Left ventricle myocardium inferior (tissue), 1 donor: Measurements from ENCODE around the gene CYREN. TPM values are rescaled to one million over a fixed set of nuclear protein-coding genes. Genes with fewer than 3 reads are reported as not detected.

Experiments used
- DNase-seq: peaks from one replicate; pipeline ENCODE4 v3.0.0-alpha.2; 2020
- H3K27ac ChIP-seq: fragments of 200-600 bp; replicated peaks from 2 replicates; pipeline ENCODE4 v1.8.0; 2021
- H3K27me3 ChIP-seq: fragments of 200-600 bp; 2 replicates; pipeline ENCODE4 v1.8.0; 2021; ENCODE audit warnings: low read depth
- H3K36me3 ChIP-seq: fragments of 200-600 bp; 2 replicates; pipeline ENCODE4 v1.8.0; 2021
- H3K4me1 ChIP-seq: fragments of 200-600 bp; 2 replicates; pipeline ENCODE4 v1.8.0; 2021
- H3K4me3 ChIP-seq: fragments of 200-600 bp; 2 replicates; pipeline ENCODE4 v1.8.0; 2021; ENCODE audit warnings: mild to moderate bottlenecking, moderate library complexity
- H3K9me3 ChIP-seq: fragments of 200-600 bp; replicated peaks from 2 replicates; pipeline ENCODE4 v1.8.0; 2021
- CTCF ChIP-seq: fragments of 200-600 bp; IDR thresholded peaks from 2 replicates; pipeline ENCODE4 v1.8.0; 2021; ENCODE audit warnings: antibody characterized with exemption, mild to moderate bottlenecking, borderline replicate concordance
- intact Hi-C: fragments of 100-400 bp; cut with micrococcal nuclease; formaldehyde crosslinking; loops from one replicate; pipeline ENCODE4 v1.11.0; 2022
- total RNA-seq: library from RNA; stranded (reverse); fragmentation: NEBNext Ultra II Directional; extraction: Animal tissue kit (Norgen Biotek cat#: 25700); gene quantifications from one replicate; pipeline ENCODE4 v1.2.1, GENCODE V29; 2021
- donor health status: DM: no; HTN: yes; CAD: no; lungs with severe emphysema.

The CYREN gene
- total RNA-seq, 1 donor from 2014 or later = 29.8 TPM

GRCh38 chr7:135159359-135160085 lies 11.0 kb downstream of the CYREN start:
- DNase-seq = no peak
- TF ChIP-seq CTCF = no peak
- Histone ChIP-seq H3K4me1 (peaks cover 66% of the 10 kb centered on the region), H3K4me3 (peak overlapping the region; percentile 15), H3K9me3 (peaks cover 27% of the 10 kb centered on the region), H3K27ac (peak overlapping the region; percentile 88), H3K27me3 (no peaks in the 10 kb centered on the region), H3K36me3 (peaks cover 21% of the 10 kb centered on the region)
- intact Hi-C loops = no loop called here

- peak overlapping the region; percentile 15 for H3K4me3 ChIP-seq
- peaks cover 66% of the 10 kb centered on the region for H3K4me1 ChIP-seq
- TF ChIP-seq CTCF = no peak
Measured at GRCh38 chr7:135158874-135159273, 11.6 kb downstream of the CYREN start.

GRCh38 chr7:135158141-135158655 lies 12.3 kb downstream of the CYREN start:
- intact Hi-C loops = no loop called here
- no peak for TF ChIP-seq CTCF
- peak overlapping the region; percentile 15 for H3K4me3 ChIP-seq
- H3K36me3 ChIP-seq = peaks cover 29% of the 10 kb centered on the region
- H3K4me1 ChIP-seq = peaks cover 65% of the 10 kb centered on the region
- H3K27me3 ChIP-seq = no peaks in the 10 kb centered on the region
- peak overlapping the region; percentile 88 for H3K27ac ChIP-seq
- DNase-seq = no peak
- H3K9me3 ChIP-seq = peaks cover 39% of the 10 kb centered on the region

More at GRCh38 chr7:135158874-135159273, 11.6 kb downstream of the CYREN start:
- Histone ChIP-seq H3K27ac (peak overlapping the region; percentile 88), H3K36me3 (peaks cover 23% of the 10 kb centered on the region), H3K27me3 (no peaks in the 10 kb centered on the region), H3K9me3 (peaks cover 33% of the 10 kb centered on the region)
- no peak for DNase-seq
- intact Hi-C loops = no loop called here

- no peak for DNase-seq
- Histone ChIP-seq H3K27ac (no peak overlapping the region), H3K36me3 (peaks cover 47% of the 10 kb centered on the region), H3K27me3 (no peaks in the 10 kb centered on the region), H3K9me3 (peaks cover 39% of the 10 kb centered on the region), H3K4me1 (peaks cover 67% of the 10 kb centered on the region), H3K4me3 (no peak overlapping the region)
- intact Hi-C loops = no loop called here
- no peak for TF ChIP-seq CTCF
Measured at GRCh38 chr7:135156290-135156689, 14.2 kb downstream of the CYREN start.

- Histone ChIP-seq H3K27me3 (no peaks in the 10 kb centered on the region), H3K27ac (no peak overlapping the region), H3K4me3 (no peak overlapping the region), H3K36me3 (peaks cover 47% of the 10 kb centered on the region), H3K9me3 (peaks cover 39% of the 10 kb centered on the region), H3K4me1 (peaks cover 67% of the 10 kb centered on the region)
- TF ChIP-seq CTCF = no peak
- intact Hi-C loops = no loop called here
- DNase-seq = no peak
Measured at GRCh38 chr7:135154734-135155133, 15.8 kb downstream of the CYREN start.
